H9 (cell line): ENCODE measurements around the gene DAB2IP. TPM values are rescaled to one million over a fixed set of nuclear protein-coding genes. Genes with fewer than 3 reads are reported as not detected.
A peak's percentile ranks its signal among the peaks of the same experiment; 100 is the strongest.

Source experiments
- DNase-seq: peaks from one replicate; pipeline ENCODE4 v3.0.0-alpha.2; 2017
- H2AFZ ChIP-seq: one replicate; pipeline ENCODE4 v1.6.1; 2013; ENCODE audit warnings: mild to moderate bottlenecking, low read length, control low read depth, moderate library complexity
- H2AK5ac ChIP-seq: 2 replicates; pipeline ENCODE4 v1.6.1; 2013; ENCODE audit warnings: low read length, control low read depth, mixed read lengths; ENCODE audit not compliant: insufficient read length
- H2BK120ac ChIP-seq: one replicate; pipeline ENCODE4 v1.6.1; 2013; ENCODE audit warnings: low read depth, mild to moderate bottlenecking, low read length, control low read depth, inconsistent platforms; ENCODE audit not compliant: poor library complexity, severe bottlenecking
- H2BK12ac ChIP-seq: 2 replicates; pipeline ENCODE4 v1.6.1; 2013; ENCODE audit warnings: low read length, control low read depth, mixed read lengths, low read depth; ENCODE audit not compliant: insufficient read length
- H2BK15ac ChIP-seq: 2 replicates; pipeline ENCODE4 v1.6.1; 2013; ENCODE audit warnings: low read depth, low read length, control low read depth
- H2BK20ac ChIP-seq: one replicate; pipeline ENCODE4 v1.6.1; 2013; ENCODE audit warnings: low read depth, mild to moderate bottlenecking, low read length, control low read depth, inconsistent platforms; ENCODE audit not compliant: poor library complexity, severe bottlenecking
- H2BK5ac ChIP-seq: 2 replicates; pipeline ENCODE4 v1.6.1; 2013; ENCODE audit warnings: low read length, control low read depth, mixed read lengths; ENCODE audit not compliant: insufficient read length
- H3K14ac ChIP-seq: 2 replicates; pipeline ENCODE4 v1.6.1; 2013; ENCODE audit warnings: low read length, control low read depth; ENCODE audit not compliant: insufficient read depth
- H3K18ac ChIP-seq: 2 replicates; pipeline ENCODE4 v1.6.1; 2013; ENCODE audit warnings: low read depth, mild to moderate bottlenecking, mixed read lengths, low read length, control low read depth; ENCODE audit not compliant: insufficient read length
- H3K23ac ChIP-seq: 2 replicates; pipeline ENCODE4 v1.6.1; 2013; ENCODE audit warnings: low read length, control low read depth, mixed read lengths, low read depth; ENCODE audit not compliant: insufficient read length
- H3K23me2 ChIP-seq: 2 replicates; pipeline ENCODE4 v1.6.1; 2013; ENCODE audit warnings: low read depth, mild to moderate bottlenecking, mixed read lengths, low read length, control low read depth; ENCODE audit not compliant: insufficient read length, poor library complexity, severe bottlenecking
- H3K27ac ChIP-seq: 2 replicates; pipeline ENCODE4 v1.5.1; 2013; ENCODE audit warnings: low read length, control low read depth, mixed read lengths, low read depth; ENCODE audit not compliant: insufficient read length
- H3K27me3 ChIP-seq: 2 replicates; pipeline ENCODE4 v1.6.1; 2013; ENCODE audit warnings: low read length, control low read depth, inconsistent platforms; ENCODE audit not compliant: insufficient read depth
- H3K4ac ChIP-seq: 2 replicates; pipeline ENCODE4 v1.6.1; 2013; ENCODE audit warnings: low read depth, mild to moderate bottlenecking, control low read depth, inconsistent platforms, low read length, moderate library complexity
- H3K4me1 ChIP-seq: 2 replicates; pipeline ENCODE4 v1.6.1; 2013; ENCODE audit warnings: low read length, control low read depth, inconsistent platforms; ENCODE audit not compliant: insufficient read depth
- H3K4me2 ChIP-seq: 2 replicates; pipeline ENCODE4 v1.6.1; 2013; ENCODE audit warnings: low read length, control low read depth, mixed read lengths; ENCODE audit not compliant: insufficient read length, insufficient read depth
- H3K56ac ChIP-seq: 2 replicates; pipeline ENCODE4 v1.6.1; 2013; ENCODE audit warnings: low read depth, mild to moderate bottlenecking, mixed read lengths, low read length, control low read depth; ENCODE audit not compliant: insufficient read length
- H3K79me1 ChIP-seq: 2 replicates; pipeline ENCODE4 v1.6.1; 2013; ENCODE audit warnings: low read depth, mild to moderate bottlenecking, moderate library complexity, low read length, control low read depth, inconsistent platforms; ENCODE audit not compliant: insufficient read depth, poor library complexity, severe bottlenecking
- H3K79me2 ChIP-seq: 2 replicates; pipeline ENCODE4 v1.6.1; 2013; ENCODE audit warnings: low read length, control low read depth, inconsistent platforms; ENCODE audit not compliant: insufficient read depth
- H3K9ac ChIP-seq: 2 replicates; pipeline ENCODE4 v1.6.1; 2013; ENCODE audit warnings: low read length, control low read depth, mixed read lengths; ENCODE audit not compliant: insufficient read length; ENCODE audit errors: extremely low read depth
- H3K9me3 ChIP-seq: one replicate; pipeline ENCODE4 v1.6.1; 2013; ENCODE audit warnings: low read depth, low read length, inconsistent platforms; ENCODE audit not compliant: control insufficient read depth
- H3T11ph ChIP-seq: one replicate; pipeline ENCODE4 v1.6.1; 2013; ENCODE audit warnings: mild to moderate bottlenecking, low read length, control low read depth, inconsistent platforms
- H4K20me1 ChIP-seq: one replicate; pipeline ENCODE4 v1.6.1; 2013; ENCODE audit not compliant: control insufficient read depth, insufficient read length, insufficient read depth
- H4K5ac ChIP-seq: 2 replicates; pipeline ENCODE4 v1.6.1; 2013; ENCODE audit warnings: low read depth, mild to moderate bottlenecking, mixed read lengths, low read length, control low read depth; ENCODE audit not compliant: insufficient read length
- H4K8ac ChIP-seq: replicated peaks from 2 replicates; pipeline ENCODE4 v1.6.1; 2013; ENCODE audit warnings: low read length, control low read depth, mixed read lengths, low read depth; ENCODE audit not compliant: insufficient read length
- H4K91ac ChIP-seq: 2 replicates; pipeline ENCODE4 v1.6.1; 2013; ENCODE audit warnings: low read depth, mild to moderate bottlenecking, moderate library complexity, mixed read lengths, low read length, control low read depth; ENCODE audit not compliant: insufficient read length
- H3K27ac Mint-ChIP-seq, 3 experiments: 2 replicates in 2 of 3; 3 replicates in 1 of 3; pipeline ENCODE4 v1.8.0; 2020 to 2021; ENCODE audit warnings: mixed read lengths in 3 of 3, mild to moderate bottlenecking in 1 of 3, moderate library complexity in 1 of 3
- H3K27me3 Mint-ChIP-seq: 2 replicates; pipeline ENCODE4 v1.8.0; 2021; ENCODE audit warnings: low read depth, mild to moderate bottlenecking, moderate library complexity, mixed read lengths
- H3K36me3 Mint-ChIP-seq, 3 experiments: 2 replicates in 2 of 3; 3 replicates in 1 of 3; pipeline ENCODE4 v1.8.0; 2020 to 2021; ENCODE audit warnings: low read depth in 3 of 3, mixed read lengths in 3 of 3; ENCODE audit not compliant: insufficient read depth in 1 of 3
- H3K4me1 Mint-ChIP-seq, 2 experiments: 2 replicates each; pipeline ENCODE4 v1.8.0; 2020; ENCODE audit warnings: mixed read lengths in 2 of 2
- H3K4me3 Mint-ChIP-seq, 2 experiments: 2 replicates in 1 of 2; 3 replicates in 1 of 2; pipeline ENCODE4 v1.8.0; 2020 to 2021; ENCODE audit warnings: mild to moderate bottlenecking in 2 of 2, mixed read lengths in 2 of 2, moderate library complexity in 1 of 2
- H3K9me3 Mint-ChIP-seq, 2 experiments: 2 replicates in 1 of 2; 3 replicates in 1 of 2; pipeline ENCODE4 v1.8.0; 2020; ENCODE audit warnings: mild to moderate bottlenecking in 2 of 2, mixed read lengths in 2 of 2, moderate library complexity in 1 of 2
- WGBS: extraction: QIAGEN DNeasy Blood & Tissue Kit; methylation state at CpG from one replicate; pipeline ENCODE4 v1.1.7; 2013; ENCODE audit warnings: missing lambda C conversion rate, low lambda C conversion rate, mixed read lengths; ENCODE audit not compliant: insufficient read length; ENCODE audit errors: extremely low coverage; 5-methylcytosine and 5-hydroxymethylcytosine counted together
- total RNA-seq: library from RNA; stranded (reverse); gene quantifications from 2 replicates; pipeline ENCODE4 v1.2.1, GENCODE V29; 2021
- TF ChIP-seq, protein P1 (sequence below): fragments of 200-600 bp; sonication (generic); conservative IDR thresholded peaks from 3 replicates; pipeline ENCODE4 v1.8.0; 2021; ENCODE audit warnings: antibody characterized with exemption, mild to moderate bottlenecking

DAB2IP gene
- total RNA-seq, 1 experiment from 2014 or later = 22.6 TPM

DNA sequence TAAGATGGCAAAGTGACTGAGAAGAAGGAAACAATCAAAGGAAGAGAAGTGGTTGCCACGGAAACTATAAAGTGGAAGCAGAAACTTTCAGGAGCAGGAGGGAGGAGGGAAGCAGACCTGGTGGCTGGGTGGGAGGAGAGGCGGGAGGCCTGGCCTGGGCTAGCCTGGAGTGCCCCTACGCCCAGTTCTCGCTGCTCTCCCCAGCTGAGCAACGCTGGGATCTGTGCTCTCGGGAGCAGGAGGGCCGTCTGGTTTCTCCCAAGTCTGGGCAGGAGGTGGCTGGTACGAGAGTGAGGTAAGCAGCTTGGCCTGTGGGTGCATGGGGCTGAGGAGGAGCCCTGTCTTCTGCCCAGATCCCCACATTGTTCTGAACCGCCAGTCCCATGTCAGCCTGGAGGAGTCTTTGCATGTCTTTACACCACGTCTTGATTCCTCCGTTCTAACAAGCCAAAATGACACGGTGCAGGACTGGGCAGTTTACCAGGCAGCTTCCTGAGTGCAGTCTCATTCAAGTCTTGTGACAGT, 15.0 kb upstream of the DAB2IP start:
- Mint-ChIP-seq H3K4me1 (peaks cover 33 to 54% of the 10 kb centered on the region in 2 experiments), H3K4me3 (no peak overlapping the region), H3K27ac (no peak overlapping the region), H3K9me3 (no peaks in the 10 kb centered on the region; a peak in 1 of 5 replicates), H3K36me3 (no peaks in the 10 kb centered on the region), H3K27me3 (no peaks in the 10 kb centered on the region; the same call in 1 of the 2 replicates)
- no CpG with 5 or more reads among the region's 12 CpGs for WGBS
- no peaks in the 10 kb centered on the region for H3K79me1 ChIP-seq
- no peak overlapping the region for H3K9ac ChIP-seq
- H4K20me1 ChIP-seq = no peaks in the 10 kb centered on the region
- no peaks in the 10 kb centered on the region for H3K79me2 ChIP-seq
- H3K23ac ChIP-seq = no peak overlapping the region
- no peak overlapping the region for H3K4me2 ChIP-seq
- H2BK12ac ChIP-seq = no peak overlapping the region
- no peak overlapping the region for H3K18ac ChIP-seq
- H3K14ac ChIP-seq = peak overlapping the region; percentile 69; the same call in 1 of the 2 replicates
- no peak overlapping the region for H3K27ac ChIP-seq
- H3K56ac ChIP-seq = no peak overlapping the region
- no peak overlapping the region for H3K4ac ChIP-seq
- H3K9me3 ChIP-seq = no peaks in the 10 kb centered on the region
- H2BK120ac ChIP-seq = no peak overlapping the region
- no peak overlapping the region for H2BK5ac ChIP-seq
- TF ChIP-seq, protein P1, sequence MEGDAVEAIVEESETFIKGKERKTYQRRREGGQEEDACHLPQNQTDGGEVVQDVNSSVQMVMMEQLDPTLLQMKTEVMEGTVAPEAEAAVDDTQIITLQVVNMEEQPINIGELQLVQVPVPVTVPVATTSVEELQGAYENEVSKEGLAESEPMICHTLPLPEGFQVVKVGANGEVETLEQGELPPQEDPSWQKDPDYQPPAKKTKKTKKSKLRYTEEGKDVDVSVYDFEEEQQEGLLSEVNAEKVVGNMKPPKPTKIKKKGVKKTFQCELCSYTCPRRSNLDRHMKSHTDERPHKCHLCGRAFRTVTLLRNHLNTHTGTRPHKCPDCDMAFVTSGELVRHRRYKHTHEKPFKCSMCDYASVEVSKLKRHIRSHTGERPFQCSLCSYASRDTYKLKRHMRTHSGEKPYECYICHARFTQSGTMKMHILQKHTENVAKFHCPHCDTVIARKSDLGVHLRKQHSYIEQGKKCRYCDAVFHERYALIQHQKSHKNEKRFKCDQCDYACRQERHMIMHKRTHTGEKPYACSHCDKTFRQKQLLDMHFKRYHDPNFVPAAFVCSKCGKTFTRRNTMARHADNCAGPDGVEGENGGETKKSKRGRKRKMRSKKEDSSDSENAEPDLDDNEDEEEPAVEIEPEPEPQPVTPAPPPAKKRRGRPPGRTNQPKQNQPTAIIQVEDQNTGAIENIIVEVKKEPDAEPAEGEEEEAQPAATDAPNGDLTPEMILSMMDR = no peak
- H3K23me2 ChIP-seq = peaks cover 3% of the 10 kb centered on the region
- H4K8ac ChIP-seq = no peak overlapping the region
- H3K4me1 ChIP-seq = no peaks in the 10 kb centered on the region
- no peak overlapping the region for H3T11ph ChIP-seq
- H2AK5ac ChIP-seq = no peak overlapping the region
- DNase-seq = no peak
- H4K5ac ChIP-seq = no peak overlapping the region
- H2BK20ac ChIP-seq = no peak overlapping the region
- H2BK15ac ChIP-seq = no peak overlapping the region
- no peak overlapping the region for H2AFZ ChIP-seq
- H3K27me3 ChIP-seq = no peaks in the 10 kb centered on the region
- no peak overlapping the region for H4K91ac ChIP-seq
